NCI-H2081 (cell line): ENCODE results near the gene CHST10.

ENCODE experiments used
- DNase-seq, 2 experiments: peaks; one replicate each; lab custom pipeline; 2025; lab: John Stamatoyannopoulos, UW

Gene CHST10

DNA sequence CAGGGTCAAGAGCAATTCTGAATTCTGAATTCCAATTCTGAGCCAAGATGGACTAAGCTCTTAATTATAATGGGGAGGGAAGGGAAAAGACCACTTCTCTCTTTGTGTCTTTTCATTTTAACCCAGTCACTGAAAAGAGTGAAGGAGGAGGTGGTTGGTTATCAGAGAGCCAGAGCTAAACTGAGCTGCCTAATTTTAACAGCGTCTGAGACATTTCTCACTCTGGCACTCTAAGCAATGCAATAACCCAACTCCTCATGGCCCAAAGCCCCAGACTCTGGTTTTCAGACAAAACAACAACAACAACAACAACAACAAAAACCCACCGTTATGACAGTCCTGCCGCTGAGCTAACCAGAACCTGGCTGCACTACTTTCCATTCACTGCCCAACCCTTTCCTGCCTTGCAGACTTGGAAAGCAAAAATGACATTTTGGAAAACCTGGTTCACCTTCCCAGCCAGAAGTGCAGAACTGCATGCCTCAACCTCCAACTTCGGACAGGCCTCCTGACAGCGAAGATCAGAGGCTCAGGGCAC is 1.0 kb downstream of the CHST10 start:
- DNase-seq: no peak

- DNase-seq: no peak
These were observed 3.9 kb downstream of the CHST10 start for GRCh38 chr2:100413571-100413970.

DNA sequence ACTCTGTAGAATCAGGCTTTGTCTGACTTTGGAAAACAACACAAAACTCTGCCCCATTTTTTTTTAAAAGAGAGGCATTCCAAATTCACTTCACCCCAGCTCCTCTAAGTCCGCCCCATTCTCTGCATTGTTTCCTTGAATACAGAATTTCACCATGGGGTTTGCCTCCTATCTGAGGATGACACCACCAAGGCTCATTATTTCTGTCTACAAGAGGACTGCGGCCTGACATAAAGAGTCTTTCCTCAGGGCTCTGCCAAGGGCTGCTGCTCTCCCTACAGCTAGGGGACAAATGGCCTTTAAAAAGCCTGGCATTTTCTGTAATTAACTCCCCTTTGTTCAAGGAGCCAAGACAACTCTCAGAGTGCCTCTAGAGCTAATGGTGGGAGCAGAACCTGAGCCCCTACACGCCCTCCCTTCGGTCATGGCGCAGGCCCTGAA is 4.6 kb downstream of the CHST10 start:
- DNase-seq: no peak

DNA sequence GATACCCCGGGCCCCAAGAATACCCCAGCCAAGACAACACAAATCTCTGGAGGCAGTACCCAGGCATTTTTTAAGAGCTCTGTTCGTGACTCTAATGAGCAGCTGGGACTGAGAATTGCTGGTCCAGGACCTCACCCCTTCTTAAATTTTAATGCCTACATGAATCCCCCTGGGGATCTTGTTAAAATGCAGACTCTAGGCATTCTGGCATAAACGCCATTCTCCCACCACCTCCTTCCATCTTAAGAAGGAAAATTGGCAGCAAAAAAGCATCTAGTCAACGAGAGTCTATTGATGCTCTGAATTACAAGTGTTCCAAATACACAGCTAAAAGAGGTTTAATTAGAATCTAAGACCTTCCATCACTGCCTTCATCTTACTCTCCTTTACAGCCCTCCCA is 5.0 kb downstream of the CHST10 start:
- no peak for DNase-seq

DNA sequence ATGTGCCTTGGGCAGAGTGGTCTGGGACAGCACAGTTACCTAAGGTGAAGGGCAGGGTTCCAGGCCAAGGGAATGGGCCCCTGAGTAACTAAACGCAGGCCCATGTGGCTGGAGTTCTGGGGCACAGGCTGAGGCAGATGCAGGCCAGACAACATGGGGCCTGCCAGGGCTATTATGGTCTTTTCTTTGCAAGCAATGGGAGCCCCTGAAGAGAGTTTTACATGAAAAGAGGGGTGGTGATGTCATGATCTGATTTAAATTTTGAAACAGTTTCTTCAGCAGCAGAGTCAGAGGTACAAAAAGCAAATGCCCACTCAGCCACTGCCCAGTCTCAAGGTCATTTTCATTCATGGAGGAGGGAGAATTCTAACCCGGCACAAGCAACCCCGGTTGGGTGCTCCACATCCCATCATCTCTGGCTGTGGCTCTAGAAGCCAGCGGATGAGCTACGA is 5.6 kb downstream of the CHST10 start:
- DNase-seq: no peak

DNA sequence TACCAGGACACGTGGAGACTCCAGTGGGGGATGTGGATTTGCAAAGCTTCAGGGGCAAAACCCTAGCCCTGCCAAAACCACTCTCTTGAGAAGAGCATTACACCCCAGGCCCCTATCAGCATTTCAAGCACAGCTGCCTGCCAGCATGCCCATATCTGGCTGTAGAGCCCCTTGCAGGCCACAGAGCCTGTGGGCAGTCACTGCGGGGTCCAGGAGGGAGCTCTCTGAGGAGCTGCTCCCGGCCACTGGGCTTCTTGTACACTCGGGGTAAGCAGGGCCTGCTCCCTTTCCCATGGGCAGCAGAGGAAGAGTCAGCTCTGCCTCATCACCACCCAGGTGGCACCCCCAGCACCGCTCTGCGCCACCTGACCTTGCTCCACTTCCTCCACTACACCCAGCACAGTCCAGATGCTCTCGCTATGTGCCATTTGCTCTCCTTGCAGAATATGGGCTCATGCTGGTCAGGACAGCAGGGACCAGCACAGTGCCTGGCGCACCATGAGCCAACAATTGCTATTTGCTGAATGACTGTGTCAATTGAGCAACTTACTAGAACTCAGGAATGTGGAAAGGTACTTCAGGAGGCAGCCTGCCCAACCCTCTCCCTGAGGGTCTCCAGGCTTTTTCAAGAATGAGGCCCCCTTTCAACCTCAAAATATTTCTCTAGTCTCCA is 7.4 kb downstream of the CHST10 start:
- DNase-seq: no peak

- DNase-seq: no peak
These were observed 8.0 kb downstream of the CHST10 start for GRCh38 chr2:100409461-100409860.

DNA sequence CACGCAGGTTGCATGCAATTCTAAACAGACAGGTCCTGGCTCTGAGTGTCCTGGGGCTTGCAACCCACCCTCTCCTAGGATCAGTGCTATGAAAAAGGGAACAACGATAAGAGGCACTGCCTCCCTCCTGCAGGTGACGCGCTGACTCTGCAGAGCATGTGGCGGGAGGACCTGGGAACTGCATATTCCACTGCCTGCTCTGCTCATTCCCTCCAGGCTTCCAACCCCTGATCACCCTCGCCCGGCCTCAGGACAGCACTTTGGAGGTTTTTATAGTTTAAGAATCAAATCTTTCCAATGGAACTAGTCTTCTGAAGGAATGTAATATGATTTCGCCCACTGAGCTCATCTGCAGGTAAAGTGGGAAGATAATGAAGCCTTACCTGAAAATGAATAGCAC is 8.5 kb downstream of the CHST10 start:
- DNase-seq: no peak

- no peak for DNase-seq
These were observed 9.4 kb downstream of the CHST10 start for GRCh38 chr2:100408104-100408503.

GRCh38 chr2:100407563-100407962 is 9.9 kb downstream of the CHST10 start:
- DNase-seq: no peak

DNA sequence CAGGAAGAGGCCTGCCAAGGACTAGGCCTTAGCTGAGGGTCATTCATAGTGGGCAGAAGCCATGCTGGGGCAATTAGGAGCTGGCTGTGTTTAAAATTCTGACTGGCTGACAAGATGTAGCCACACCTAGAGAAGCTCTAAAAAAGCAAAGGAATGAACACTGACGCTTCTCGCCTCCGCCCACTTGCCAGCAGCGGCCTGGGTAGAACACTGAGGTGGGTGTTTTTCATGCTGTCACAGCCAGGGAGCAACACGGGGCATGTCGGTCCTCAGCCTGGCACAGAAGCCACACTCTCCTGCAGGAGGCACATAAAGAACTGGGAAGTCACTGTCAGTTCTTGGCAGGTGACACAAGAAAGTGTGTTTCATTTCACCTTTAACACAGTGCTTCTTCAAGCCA is 10.4 kb downstream of the CHST10 start:
- no peak for DNase-seq

GRCh38 chr2:100406120-100406508 is 11.4 kb downstream of the CHST10 start:
- DNase-seq: no peak

DNA sequence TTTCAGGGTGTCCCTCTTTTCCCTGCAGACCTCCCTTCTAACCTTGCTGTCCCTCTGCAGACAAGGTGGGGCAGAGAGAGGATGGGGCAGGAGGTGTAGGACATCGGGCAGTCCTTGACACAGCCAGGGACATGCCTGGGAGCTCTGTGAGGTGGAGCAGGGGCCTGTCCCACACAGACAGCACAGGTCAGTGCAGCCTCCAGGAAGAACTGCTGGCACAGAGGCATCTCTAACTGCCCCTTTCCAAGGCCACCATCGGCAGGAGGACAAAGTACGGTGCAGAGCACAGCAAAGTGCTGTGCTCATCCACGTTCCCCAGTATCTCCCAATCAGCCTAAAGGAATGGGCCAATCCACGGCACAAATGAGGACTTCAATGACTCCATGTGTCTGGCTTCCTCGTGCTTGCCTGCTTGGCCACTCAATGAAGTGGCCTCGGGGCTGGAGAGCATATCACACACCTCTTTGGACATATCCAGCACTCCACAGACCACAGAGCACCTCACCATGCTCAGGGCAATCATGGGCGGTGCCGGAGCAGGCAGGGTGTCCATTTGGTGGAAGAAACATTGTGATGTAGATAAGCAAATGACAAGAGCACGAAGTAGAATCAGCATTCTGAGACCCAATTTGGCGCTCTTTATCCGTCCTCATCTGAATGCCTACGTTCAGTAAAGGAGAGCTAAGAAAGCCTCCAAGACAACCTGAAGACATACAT is 11.9 kb downstream of the CHST10 start:
- DNase-seq: no peak

DNA sequence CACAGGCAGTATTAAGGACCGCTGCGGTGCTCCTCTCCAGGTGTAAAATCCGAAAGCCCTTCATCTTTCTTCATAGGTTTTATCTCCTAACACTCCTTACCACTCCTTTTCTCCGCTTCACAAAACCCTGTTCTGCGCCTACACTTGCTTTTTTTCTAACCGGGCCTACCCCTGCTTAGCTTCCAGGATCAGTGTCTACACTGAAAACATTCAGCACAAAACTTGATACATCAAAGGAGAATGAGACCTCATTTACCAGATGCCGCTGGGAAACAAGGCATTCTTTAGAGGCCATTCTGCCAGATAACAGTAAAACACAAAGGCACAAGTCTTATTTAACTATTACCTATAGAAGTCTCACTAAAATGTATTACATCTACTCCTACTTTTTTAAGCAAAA is 13.1 kb downstream of the CHST10 start:
- DNase-seq: no peak

DNA sequence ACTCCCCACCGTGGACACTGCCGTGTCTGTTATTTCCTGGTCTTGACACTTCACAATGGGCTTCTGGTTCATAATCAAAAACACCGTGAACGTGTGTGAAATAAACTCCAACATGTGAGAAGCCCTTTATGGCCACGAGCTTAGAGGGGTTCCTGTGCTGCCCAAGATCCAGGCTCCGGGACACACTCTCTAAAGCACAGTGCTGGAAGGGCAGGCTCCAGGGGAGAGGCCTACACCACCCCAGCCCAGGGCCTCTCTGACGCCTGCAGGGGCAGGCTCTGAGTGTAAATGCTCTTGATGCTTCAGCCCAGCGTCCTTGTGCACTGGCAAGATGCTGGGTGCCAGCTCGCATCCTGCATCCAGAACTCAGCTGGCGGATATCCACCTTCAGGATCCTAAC is 13.7 kb downstream of the CHST10 start:
- no peak for DNase-seq

DNA sequence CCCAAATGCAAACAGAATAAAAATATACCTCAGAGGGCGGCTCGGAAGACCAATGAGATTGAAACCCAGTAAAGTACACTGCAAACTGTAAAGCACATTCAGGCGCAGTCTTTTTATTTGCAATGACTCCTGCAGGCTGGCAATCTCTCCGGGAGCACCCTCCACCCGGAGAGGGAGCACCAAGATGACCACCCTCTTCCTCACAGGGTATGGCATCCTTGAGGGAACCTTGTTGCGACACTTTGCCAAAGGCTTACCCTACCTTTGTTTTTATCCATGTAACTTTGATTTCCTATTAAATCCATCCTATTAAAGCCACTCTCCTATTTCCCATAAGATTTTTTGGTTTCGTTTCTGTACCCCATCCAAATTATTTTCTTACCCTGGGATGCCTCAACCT is 16.2 kb downstream of the CHST10 start:
- no peak for DNase-seq

DNA sequence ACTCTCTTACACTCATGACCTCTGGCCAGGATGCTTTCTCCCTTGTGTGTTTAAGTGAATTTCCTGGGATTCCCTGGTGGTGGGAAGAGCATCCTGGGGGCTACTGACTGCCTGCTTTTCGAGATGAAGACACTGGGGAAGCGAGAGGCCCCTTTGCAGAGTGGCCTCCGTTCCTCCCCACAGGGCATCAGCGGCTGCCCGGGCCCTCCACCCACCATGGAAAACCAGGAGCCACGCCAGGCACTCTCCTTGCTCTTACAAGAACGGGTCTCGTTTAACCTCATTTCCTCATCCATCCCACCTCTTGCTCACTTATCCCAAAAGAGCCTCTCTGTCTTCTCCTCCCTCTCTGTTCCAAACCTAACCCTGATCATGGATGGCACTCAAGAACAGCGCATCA is 17.8 kb downstream of the CHST10 start:
- DNase-seq: no peak

- no peak for DNase-seq
These were observed 19.5 kb downstream of the CHST10 start for GRCh38 chr2:100397976-100398375.

- no peak for DNase-seq
These were observed 20.2 kb downstream of the CHST10 start for GRCh38 chr2:100397118-100397860.

- no peak for DNase-seq
These were observed 21.0 kb downstream of the CHST10 start for GRCh38 chr2:100396483-100396882.

GRCh38 chr2:100395532-100396350 is 21.7 kb downstream of the CHST10 start:
- no peak for DNase-seq

- DNase-seq: no peak
These were observed 23.3 kb downstream of the CHST10 start for GRCh38 chr2:100394111-100394641.
